Urothelium cell line (cell line): ENCODE results near the gene GABBR2.

Experiments
- DNase-seq: peaks from one replicate; pipeline ENCODE4 v3.0.0; 2011; ENCODE audit warnings: low spot score, mixed read lengths
- FAIRE-seq: peaks from 2 replicates; lab custom pipeline; 2011; peaks lifted over from hg19 to GRCh38; lab: Jason Lieb, UNC

Gene GABBR2

GRCh38 chr9:98637381-98637780 is 71.4 kb downstream of the GABBR2 start:
- DNase-seq: no peak
- FAIRE-seq: no peak

- DNase-seq (peak; percentile 31), FAIRE-seq (no peak)
Measured at GRCh38 chr9:98635374-98635773, 73.4 kb downstream of the GABBR2 start.

GRCh38 chr9:98634685-98635336 is 73.9 kb downstream of the GABBR2 start:
- FAIRE-seq (no peak), DNase-seq (no peak)

- FAIRE-seq: no peak
- no peak for DNase-seq
Measured at GRCh38 chr9:98632839-98633238, 75.9 kb downstream of the GABBR2 start.

GRCh38 chr9:98627296-98627695 is 81.4 kb downstream of the GABBR2 start:
- no peak for FAIRE-seq
- no peak for DNase-seq

GRCh38 chr9:98625728-98626127 is 83.0 kb downstream of the GABBR2 start:
- DNase-seq (no peak), FAIRE-seq (no peak)

- no peak for FAIRE-seq
- DNase-seq: no peak
Measured at GRCh38 chr9:98619788-98620187, 88.9 kb downstream of the GABBR2 start.

GRCh38 chr9:98615633-98616032 is 93.1 kb downstream of the GABBR2 start:
- FAIRE-seq (no peak), DNase-seq (no peak)

- DNase-seq: no peak
- FAIRE-seq: no peak
Measured at GRCh38 chr9:98614941-98615340, 93.8 kb downstream of the GABBR2 start.

GRCh38 chr9:98612061-98612752 is 96.5 kb downstream of the GABBR2 start:
- no peak for DNase-seq
- FAIRE-seq: no peak

GRCh38 chr9:98611319-98611718 is 97.4 kb downstream of the GABBR2 start:
- FAIRE-seq (no peak), DNase-seq (no peak)

- FAIRE-seq: no peak
Measured at GRCh38 chr9:98610711-98611110, 98.0 kb downstream of the GABBR2 start.

GRCh38 chr9:98610211-98610610 is 98.5 kb downstream of the GABBR2 start:
- no peak for DNase-seq
- no peak for FAIRE-seq

More at GRCh38 chr9:98610711-98611110, 98.0 kb downstream of the GABBR2 start:
- no peak for DNase-seq

GRCh38 chr9:98609646-98610045 is 99.1 kb downstream of the GABBR2 start:
- DNase-seq: no peak
- no peak for FAIRE-seq

GRCh38 chr9:98607787-98608186 is 100.9 kb downstream of the GABBR2 start:
- no peak for FAIRE-seq
- peak; percentile 22 for DNase-seq

GRCh38 chr9:98607152-98607551 is 101.6 kb downstream of the GABBR2 start:
- peak; percentile 9 for FAIRE-seq
- no peak for DNase-seq

GRCh38 chr9:98606730-98607129 is 102.0 kb downstream of the GABBR2 start:
- no peak for DNase-seq

GRCh38 chr9:98605116-98605515 is 103.6 kb downstream of the GABBR2 start:
- FAIRE-seq (no peak), DNase-seq (no peak)

More at GRCh38 chr9:98606730-98607129, 102.0 kb downstream of the GABBR2 start:
- no peak for FAIRE-seq

- DNase-seq (no peak), FAIRE-seq (no peak)
Measured at GRCh38 chr9:98603821-98604383, 104.8 kb downstream of the GABBR2 start.

- DNase-seq (no peak), FAIRE-seq (no peak)
Measured at GRCh38 chr9:98602839-98603500, 105.8 kb downstream of the GABBR2 start.

- FAIRE-seq (no peak), DNase-seq (no peak)
Measured at GRCh38 chr9:98600631-98601030, 108.1 kb downstream of the GABBR2 start.
